GM23248 (cell line): Measurements from ENCODE around the gene QKI. TPM values are rescaled to one million over a fixed set of nuclear protein-coding genes. Genes with fewer than 3 reads are reported as not detected.
"Not testable (repeated sequence)": the region's sequence is repeated elsewhere in the genome, so short reads cannot be mapped to it uniquely, and the experiment has no call there.

Experiments
- DNase-seq: peaks from one replicate; pipeline ENCODE4 v3.0.0-alpha.2; 2015
- H2AFZ ChIP-seq: fragments of 200-600 bp; sonication (generic); 2 replicates; pipeline ENCODE4 v1.6.1; 2016; ENCODE audit warnings: antibody characterized with exemption
- H3F3A ChIP-seq: fragments of 200-600 bp; sonication (generic); 2 replicates; pipeline ENCODE4 v1.6.1; 2016; ENCODE audit warnings: mild to moderate bottlenecking, antibody characterized with exemption, mixed run types; ENCODE audit not compliant: insufficient read depth
- H3K27ac ChIP-seq: fragments of 200-600 bp; sonication (generic); 2 replicates; pipeline ENCODE4 v1.5.1; 2016; ENCODE audit warnings: mild to moderate bottlenecking
- H3K27me3 ChIP-seq: fragments of 200-600 bp; sonication (generic); replicated peaks from 2 replicates; pipeline ENCODE4 v1.6.1; 2016; ENCODE audit warnings: mild to moderate bottlenecking; ENCODE audit not compliant: insufficient read depth
- H3K36me3 ChIP-seq: fragments of 200-600 bp; sonication (generic); 2 replicates; pipeline ENCODE4 v1.6.1; 2016; ENCODE audit warnings: low read depth, mild to moderate bottlenecking
- H3K4me1 ChIP-seq: fragments of 200-600 bp; sonication (generic); 2 replicates; pipeline ENCODE4 v1.6.1; 2016; ENCODE audit warnings: mild to moderate bottlenecking; ENCODE audit not compliant: insufficient read depth
- H3K4me2 ChIP-seq: fragments of 200-600 bp; sonication (generic); one replicate; pipeline ENCODE4 v1.6.1; 2016; ENCODE audit warnings: mild to moderate bottlenecking; ENCODE audit not compliant: unreplicated experiment
- H3K4me3 ChIP-seq: fragments of 200-600 bp; sonication (generic); 2 replicates; pipeline ENCODE4 v1.5.1; 2016; ENCODE audit warnings: mild to moderate bottlenecking
- H3K79me2 ChIP-seq: fragments of 200-600 bp; sonication (generic); 2 replicates; pipeline ENCODE4 v1.6.1; 2016; ENCODE audit warnings: mild to moderate bottlenecking; ENCODE audit not compliant: insufficient read depth
- H3K9ac ChIP-seq: fragments of 200-600 bp; sonication (generic); 2 replicates; pipeline ENCODE4 v1.6.1; 2016; ENCODE audit warnings: mild to moderate bottlenecking
- H3K9me2 ChIP-seq: fragments of 200-600 bp; sonication (generic); 2 replicates; pipeline ENCODE4 v1.6.1; 2016; ENCODE audit warnings: mixed run types, mild to moderate bottlenecking, moderate library complexity; ENCODE audit not compliant: insufficient read depth
- H3K9me3 ChIP-seq: fragments of 200-600 bp; sonication (generic); one replicate; pipeline ENCODE4 v1.6.1; 2017; ENCODE audit warnings: low read depth
- H4K20me1 ChIP-seq: fragments of 200-600 bp; sonication (generic); 2 replicates; pipeline ENCODE4 v1.6.0; 2016; ENCODE audit not compliant: insufficient read depth
- EZH2 ChIP-seq: fragments of 200-600 bp; sonication (generic); IDR thresholded peaks from 2 replicates; pipeline ENCODE4 v1.6.1; 2018; ENCODE audit warnings: antibody characterized with exemption, mild to moderate bottlenecking; ENCODE audit not compliant: insufficient read depth, poor library complexity, severe bottlenecking
- EZH2phosphoT487 ChIP-seq: fragments of 200-600 bp; sonication (generic); IDR thresholded peaks from 2 replicates; pipeline ENCODE4 v1.6.1; 2018; ENCODE audit warnings: antibody characterized with exemption, moderate library complexity, mild to moderate bottlenecking, low read depth; ENCODE audit not compliant: insufficient read depth
- WGBS, 2 experiments: methylation state at CpG; one replicate each; pipeline ENCODE4 v1.1.6; 2015 to 2017; ENCODE audit warnings: low lambda C conversion rate in 2 of 2, low coverage in 1 of 2; ENCODE audit errors: missing lambda C conversion rate in 2 of 2; 5-methylcytosine and 5-hydroxymethylcytosine counted together
- in situ Hi-C: fragments of 300-500 bp; cut with MboI; formaldehyde crosslinking; loops from 2 replicates; pipeline ENCODE4 v1.15.0; 2020
- polyA plus RNA-seq: library from polyadenylated mRNA; unstranded; fragments of >200 nt; fragmentation: Nextera tagmentation; extraction: Ambion mirVana; gene quantifications from 2 replicates; pipeline ENCODE4 v1.2.1, GENCODE V29; 2016
- total RNA-seq: library from RNA; depleted of rRNA; stranded (reverse); fragments of >200 nt; shearing (Covaris generic); gene quantifications from 2 replicates; pipeline ENCODE4 v1.2.3, GENCODE V29; 2014

The QKI gene
- total and polyA plus RNA-seq, 2 experiments from 2014 or later, result 13.6 to 145 TPM

DNA sequence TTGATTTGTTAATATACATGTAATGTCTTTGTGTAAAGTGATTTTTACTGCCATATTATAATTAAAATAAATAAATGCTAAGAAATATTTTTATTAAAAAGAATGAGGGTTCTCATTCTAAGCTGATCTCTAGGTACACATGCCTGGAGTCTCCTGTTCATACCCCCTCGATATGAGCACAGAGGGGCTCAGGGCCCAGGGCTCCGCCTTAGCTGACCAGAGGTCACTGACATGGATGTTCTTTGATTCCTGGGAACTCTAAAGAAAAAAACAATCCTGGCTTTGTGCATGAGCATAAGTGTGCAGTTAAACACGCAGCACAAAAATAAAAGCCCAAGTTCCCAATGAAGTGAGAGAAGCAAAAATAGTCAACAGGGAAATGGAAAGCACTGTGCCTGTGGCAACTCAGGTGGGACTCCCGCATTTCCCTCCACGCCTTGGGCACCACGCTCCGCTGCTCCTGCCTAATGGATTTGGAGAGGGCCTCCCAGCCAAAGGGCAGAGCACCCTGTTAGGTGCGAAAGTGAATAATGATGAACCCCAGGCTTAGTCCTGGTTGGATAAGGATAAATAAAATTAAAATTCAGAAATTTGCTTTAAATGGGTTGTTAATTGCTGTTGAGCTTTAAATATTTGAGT is 33.3 kb upstream of the QKI start:
- H3K4me1 ChIP-seq, result 0 out of 2 replicates have a peak, but pooled peaks cover 3% of the 10 kb centered on the region
- H3K4me2 ChIP-seq, result no peak overlapping the region
- no peak for TF ChIP-seq EZH2phosphoT487
- no peak for TF ChIP-seq EZH2
- H3K9me3 ChIP-seq, result no peaks in the 10 kb centered on the region
- no peak overlapping the region for H2AFZ ChIP-seq
- no peaks in the 10 kb centered on the region for H3K9me2 ChIP-seq
- H3K36me3 ChIP-seq, result no peaks in the 10 kb centered on the region
- H4K20me1 ChIP-seq, result no peaks in the 10 kb centered on the region
- H3K4me3 ChIP-seq, result no peak overlapping the region
- no peaks in the 10 kb centered on the region for H3K27me3 ChIP-seq
- no peaks in the 10 kb centered on the region for H3K79me2 ChIP-seq
- no peaks in the 10 kb centered on the region for H3F3A ChIP-seq
- H3K27ac ChIP-seq, result no peak overlapping the region
- WGBS, 2 experiments, result 86 to 94% methylated on average over 8 of the region's 8 CpGs
- DNase-seq, result no peak
- no peak overlapping the region for H3K9ac ChIP-seq
- in situ Hi-C loops, result no loop called here

- H3K36me3 ChIP-seq, H3K4me2 ChIP-seq, H3K27ac ChIP-seq, H3K27me3 ChIP-seq, H3K9me3 ChIP-seq, H3K4me1 ChIP-seq, H3K4me3 ChIP-seq, H4K20me1 ChIP-seq, H3K9me2 ChIP-seq, DNase-seq, H2AFZ ChIP-seq, in situ Hi-C loops, H3F3A ChIP-seq, H3K79me2 ChIP-seq, H3K9ac ChIP-seq: not testable (repeated sequence)
- WGBS, 2 experiments, result 74 to 78% methylated on average over 3 of the region's 3 CpGs
These were observed 31.1 kb upstream of the QKI start for GRCh38 chr6:163383396-163383795.

DNA sequence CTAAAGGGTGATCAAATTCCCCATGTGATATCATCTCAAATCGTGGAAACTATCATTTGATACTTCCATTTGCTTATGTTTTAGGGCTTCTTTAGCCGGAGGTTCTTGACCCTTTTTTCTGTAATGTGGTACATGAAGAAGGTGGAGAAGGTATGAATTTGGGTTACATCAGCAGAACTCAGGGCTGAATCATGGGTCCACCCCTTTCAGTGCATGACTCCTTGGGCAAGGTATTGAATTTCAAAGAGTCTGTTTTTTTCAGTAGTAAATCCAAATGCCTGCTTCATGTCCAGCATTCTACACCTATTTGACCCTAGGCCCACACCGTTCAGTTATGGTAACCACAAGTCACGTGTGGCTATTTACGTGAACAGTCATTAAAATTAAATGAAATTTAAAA is 30.6 kb upstream of the QKI start:
- H3K4me3 ChIP-seq, result no peak overlapping the region
- no peak overlapping the region for H3K9ac ChIP-seq
- peak; percentile 60 for DNase-seq
- 86 to 93% methylated on average over 5 of the region's 5 CpGs for WGBS, 2 experiments
- H3K9me3 ChIP-seq, result no peaks in the 10 kb centered on the region
- H3K36me3 ChIP-seq, result no peaks in the 10 kb centered on the region
- no peak overlapping the region for H3K4me2 ChIP-seq
- H3K27ac ChIP-seq, result no peak overlapping the region
- 0 out of 2 replicates have a peak, but pooled peaks cover 3% of the 10 kb centered on the region for H3K4me1 ChIP-seq
- H3K79me2 ChIP-seq, result no peaks in the 10 kb centered on the region
- no peaks in the 10 kb centered on the region for H3K27me3 ChIP-seq
- H2AFZ ChIP-seq, result no peak overlapping the region
- no peaks in the 10 kb centered on the region for H3F3A ChIP-seq
- in situ Hi-C loops, result no loop called here
- H4K20me1 ChIP-seq, result no peaks in the 10 kb centered on the region
- H3K9me2 ChIP-seq, result no peaks in the 10 kb centered on the region
- TF ChIP-seq EZH2 (no peak), EZH2phosphoT487 (no peak)

DNA sequence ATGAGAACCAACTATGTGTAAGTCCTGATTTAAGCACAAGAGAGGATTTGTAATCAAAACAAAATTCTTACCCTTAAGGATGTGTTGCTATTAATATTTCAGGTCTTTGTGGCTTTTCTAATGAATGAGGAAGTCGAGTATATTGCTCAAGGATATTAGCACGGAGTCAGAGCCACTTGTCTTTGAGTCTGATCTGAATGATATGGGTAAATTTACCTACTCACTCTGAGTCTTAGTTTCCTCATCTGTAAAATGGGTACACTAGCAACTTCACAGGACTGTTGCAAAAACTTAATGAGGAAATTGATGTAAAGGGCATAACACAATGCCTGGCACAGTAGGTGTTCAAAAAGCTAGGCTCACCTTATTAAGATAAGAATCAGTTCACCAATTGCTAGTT is 30.0 kb upstream of the QKI start:
- H3K9me3 ChIP-seq, result no peaks in the 10 kb centered on the region
- no peak overlapping the region for H2AFZ ChIP-seq
- H3F3A ChIP-seq, result no peaks in the 10 kb centered on the region
- H3K27ac ChIP-seq, result no peak overlapping the region
- no peaks in the 10 kb centered on the region for H3K27me3 ChIP-seq
- H3K36me3 ChIP-seq, result no peaks in the 10 kb centered on the region
- H4K20me1 ChIP-seq, result no peaks in the 10 kb centered on the region
- H3K4me1 ChIP-seq, result 0 out of 2 replicates have a peak, but pooled peaks cover 3% of the 10 kb centered on the region
- H3K9me2 ChIP-seq, result no peaks in the 10 kb centered on the region
- no peak overlapping the region for H3K4me3 ChIP-seq
- TF ChIP-seq EZH2phosphoT487 (no peak), EZH2 (no peak)
- in situ Hi-C loops, result no loop called here
- H3K79me2 ChIP-seq, result no peaks in the 10 kb centered on the region
- no peak overlapping the region for H3K4me2 ChIP-seq
- no peak overlapping the region for H3K9ac ChIP-seq
- no peak for DNase-seq
- 71 to 75% methylated on average over 2 of the region's 2 CpGs for WGBS, 2 experiments

DNA sequence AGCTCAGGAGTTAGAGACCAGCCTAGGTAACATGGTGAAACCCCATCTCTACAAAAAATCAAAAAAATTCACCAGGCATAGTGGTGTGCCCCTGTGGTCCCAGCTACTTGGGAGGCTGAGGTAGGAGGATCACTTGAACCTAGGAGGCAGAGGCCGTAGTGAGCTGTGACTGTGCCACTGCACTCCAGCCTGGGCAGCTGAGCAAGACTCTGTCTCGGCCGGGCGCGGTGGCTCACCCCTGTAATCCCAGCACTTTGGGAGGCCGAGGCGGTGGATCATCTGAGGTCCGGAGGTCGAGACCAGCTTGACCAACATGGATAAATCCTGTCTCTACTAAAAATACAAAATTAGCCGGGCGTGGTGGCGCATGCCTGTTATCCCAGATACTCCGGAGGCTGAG is 29.0 kb upstream of the QKI start:
- H3K27me3 ChIP-seq, H3F3A ChIP-seq, H4K20me1 ChIP-seq, H3K9me3 ChIP-seq, DNase-seq, in situ Hi-C loops, H3K9ac ChIP-seq, H3K4me1 ChIP-seq, H3K4me3 ChIP-seq, H3K9me2 ChIP-seq, H2AFZ ChIP-seq, H3K4me2 ChIP-seq, H3K36me3 ChIP-seq, H3K27ac ChIP-seq, H3K79me2 ChIP-seq: not testable (repeated sequence)
- WGBS, 2 experiments, result 96% methylated on average over 13 of the region's 13 CpGs
